Pancreas (tissue), 10 donors: Measurements from ENCODE around the gene KCNN3. TPM values are rescaled to one million over a fixed set of nuclear protein-coding genes. Genes with fewer than 3 reads are reported as not detected.

Experiments
- ATAC-seq, 4 donors: fragments of 200-7000 bp; cut with Tn5 transposase; one replicate each; pipeline versions ENCODE4 v1.8.0 to v1.9.1; 2020; ENCODE audit warnings: mild to moderate bottlenecking in 4 of 4, moderate library complexity in 4 of 4
- DNase-seq, 6 donors: peaks; one replicate each; pipeline ENCODE4 v3.0.0-alpha.2; 2020
- FAIRE-seq: peaks from 2 replicates; lab custom pipeline; 2012; peaks lifted over from hg19 to GRCh38; lab: Jason Lieb, UNC
- H3K27ac ChIP-seq, 4 donors: fragments of 200-600 bp; sonication (generic); 1 replicate in 3 of 4; 2 replicates in 1 of 4; pipeline versions ENCODE4 v1.5.0 to v1.8.0; 2020
- H3K27me3 ChIP-seq, 4 donors: fragments of 200-600 bp; one replicate each; pipeline ENCODE4 v1.8.0; 2021
- H3K36me3 ChIP-seq, 3 donors: fragments of 200-600 bp; sonication (generic) in 1 of 3; one replicate each; pipeline versions ENCODE4 v1.5.0 to v1.8.0; 2020 to 2021
- H3K4me1 ChIP-seq, 3 donors: fragments of 200-600 bp; one replicate each; pipeline ENCODE4 v1.8.0; 2021
- H3K4me3 ChIP-seq, 4 donors: fragments of 200-600 bp; sonication (generic) in 2 of 4; one replicate each; pipeline versions ENCODE4 v1.5.0 to v1.8.0; 2020 to 2021
- H3K9me3 ChIP-seq, 4 donors: fragments of 200-600 bp; one replicate each; pipeline ENCODE4 v1.8.0; 2021
- CTCF ChIP-seq, 4 donors: fragments of 200-600 bp; sonication (generic) in 3 of 4; IDR thresholded peaks; one replicate each; pipeline versions ENCODE4 v1.5.0 to v1.8.0; 2021; ENCODE audit warnings: antibody characterized with exemption in 4 of 4
- WGBS, 2 donors: extraction: QIAGEN DNeasy Blood & Tissue Kit; methylation state at CpG; one replicate each; pipeline ENCODE4 v1.1.7; 2013; 5-methylcytosine and 5-hydroxymethylcytosine counted together
- intact Hi-C, 3 donors: fragments of 100-400 bp; cut with DNase I; formaldehyde crosslinking; loops; one replicate each; pipeline versions ENCODE4 v1.11.1 to v1.14.2; 2022
- polyA plus RNA-seq, 2 donors: library from polyadenylated mRNA; stranded (reverse); fragments of 200-250 nt; gene quantifications; one replicate each; pipeline ENCODE4 v1.2.3, GENCODE V29; 2013
- total RNA-seq, 6 donors: library from RNA; stranded (reverse); fragmentation: NEBNext Ultra II Directional in 4 of 6; extraction: Animal tissue kit (Norgen Biotek cat#: 25700) in 4 of 6; gene quantifications; one replicate each; pipeline versions ENCODE4 v1.2.1 to v1.2.4, GENCODE V29; 2021 to 2023
- donor health status: healthy with polysubstance abuse.
- donor health status: DM: no; HTN: no; CAD: no; lungs with moderate emphysema.
- donor health status: DM: no; HTN: no; CAD: no.
- donor health status: control.
- donor health status: control.
- donor health status: Bipolar disorder and iron deficiency.
- donor health status: DM: yes; HTN: yes; CAD: no.
- donor health status: DM: no; HTN: no; CAD: no.
- donor health status: DM: no; HTN: no; CAD: no.
- donor health status: DM: yes; HTN: yes; CAD: no.

The KCNN3 gene
- total and polyA plus RNA-seq, 8 donors = 0.11 to 1.0 (median 0.33) TPM

DNA sequence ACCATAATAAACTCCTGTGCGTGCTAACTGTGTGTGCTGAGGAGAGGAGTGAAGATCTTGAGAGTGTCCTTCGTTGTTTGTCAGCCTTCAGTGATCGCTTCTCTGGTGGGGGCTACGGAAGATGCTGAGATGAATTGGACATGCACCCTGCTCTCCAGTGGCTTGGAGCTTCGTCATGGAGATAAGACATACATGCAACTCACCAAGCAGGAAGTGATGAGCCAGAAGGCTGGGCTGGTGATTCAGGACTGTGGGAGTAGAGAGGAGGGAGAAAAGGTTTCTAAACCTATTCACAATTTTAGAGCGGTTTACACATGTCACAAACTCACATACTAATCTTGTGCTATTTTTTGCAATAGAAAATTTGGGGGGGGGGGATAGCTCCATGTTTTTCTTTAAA, 133.2 kb downstream of the KCNN3 start:
- Histone ChIP-seq H3K9me3 (no peaks in the 10 kb centered on the region), H3K27me3 (no peaks in the 10 kb centered on the region), H3K27ac (no peak overlapping the region), H3K4me3 (no peak overlapping the region), H3K4me1 (no peaks in the 10 kb centered on the region), H3K36me3 (no peaks in the 10 kb centered on the region)
- DNase-seq (no peak), FAIRE-seq (no peak), ATAC-seq (peak in 2 of 4 donors; percentile 29 to 59)
- intact Hi-C loops = no loop called here
- 57 to 69% methylated on average over 6 of the region's 6 CpGs for WGBS, 2 donors
- TF ChIP-seq CTCF (IDR thresholded peaks at IDR 0.05) = no peak

GRCh38 chr1:154735804-154736168, 134.3 kb downstream of the KCNN3 start:
- ATAC-seq (no peak), DNase-seq (no peak), FAIRE-seq (no peak)
- 80 to 84% methylated on average over 4 of the region's 4 CpGs for WGBS, 2 donors
- Histone ChIP-seq H3K4me1 (no peaks in the 10 kb centered on the region), H3K4me3 (no peak overlapping the region), H3K27me3 (no peaks in the 10 kb centered on the region), H3K9me3 (no peaks in the 10 kb centered on the region), H3K36me3 (no peaks in the 10 kb centered on the region), H3K27ac (no peak overlapping the region)
- no peak for TF ChIP-seq CTCF (IDR thresholded peaks at IDR 0.05)
- intact Hi-C loops = no loop called here

DNA sequence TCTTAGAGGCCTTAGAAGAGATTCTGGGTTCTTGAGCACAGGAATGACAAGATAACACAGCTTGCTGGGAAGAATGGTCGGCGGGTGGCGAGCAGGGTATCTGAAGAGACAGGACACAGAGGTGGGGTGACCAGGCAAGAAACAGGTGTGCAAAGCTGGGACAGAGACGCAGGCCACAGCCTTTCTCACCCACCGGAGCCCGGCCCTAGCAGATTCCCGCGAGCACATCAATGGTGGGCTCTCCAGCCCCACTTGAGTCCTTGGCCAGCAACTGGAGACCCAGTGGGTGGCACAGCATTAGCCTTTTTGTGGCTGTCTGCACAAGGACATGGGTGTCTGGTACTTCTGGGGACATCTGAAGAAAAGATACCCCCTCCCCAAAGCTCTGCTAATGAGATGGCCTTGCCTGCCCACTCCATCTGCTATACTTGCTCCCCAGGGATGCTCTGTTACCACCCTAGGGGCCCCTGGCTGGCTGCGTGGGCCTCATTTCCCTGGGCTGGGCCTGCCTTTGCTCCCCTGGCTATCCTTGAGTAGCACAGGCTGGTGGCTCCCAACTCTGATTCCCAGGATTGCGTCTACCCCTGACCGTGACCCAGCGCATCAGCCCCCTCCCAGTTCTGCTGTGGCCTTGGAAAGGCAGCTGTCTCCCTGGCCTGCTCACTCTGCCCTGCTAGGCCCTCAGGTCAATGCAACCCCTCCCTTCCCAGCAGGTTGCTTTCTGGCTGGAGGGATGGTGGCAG, 134.8 kb downstream of the KCNN3 start:
- no peaks in the 10 kb centered on the region for H3K36me3 ChIP-seq
- H3K4me3 ChIP-seq = no peak overlapping the region
- intact Hi-C loops = no loop called here
- H3K4me1 ChIP-seq = no peaks in the 10 kb centered on the region
- no peak for DNase-seq
- FAIRE-seq = no peak
- WGBS, 2 donors = 90 to 93% methylated on average over 12 of the region's 12 CpGs
- no peak for ATAC-seq
- no peaks in the 10 kb centered on the region for H3K27me3 ChIP-seq
- no peak overlapping the region for H3K27ac ChIP-seq
- no peak for TF ChIP-seq CTCF (IDR thresholded peaks at IDR 0.05)
- H3K9me3 ChIP-seq = no peaks in the 10 kb centered on the region

DNA sequence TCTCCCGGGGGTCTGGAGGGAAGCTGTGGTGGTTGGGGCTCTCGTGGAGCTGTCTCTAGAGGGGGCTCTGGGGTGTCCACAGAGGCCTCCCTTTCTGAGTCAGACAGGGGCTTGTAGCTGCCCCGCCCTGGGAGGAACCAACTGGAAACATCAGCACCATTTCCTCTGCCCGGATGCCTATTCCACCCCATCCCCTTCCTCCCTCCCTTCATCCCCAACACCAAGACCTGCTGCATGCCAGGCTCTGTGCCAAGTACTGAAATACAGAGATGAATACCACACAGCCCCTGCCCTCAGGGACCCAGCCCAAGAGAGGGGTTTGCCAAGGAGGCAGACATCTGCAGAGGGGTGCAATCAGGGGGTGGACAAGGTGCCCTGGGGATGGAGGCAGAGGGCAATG, 136.5 kb downstream of the KCNN3 start:
- H3K27ac ChIP-seq = no peak overlapping the region
- TF ChIP-seq CTCF (IDR thresholded peaks at IDR 0.05) = no peak
- DNase-seq = no peak
- no peaks in the 10 kb centered on the region for H3K27me3 ChIP-seq
- ATAC-seq = no peak
- WGBS, 2 donors = 59 to 71% methylated on average over 4 of the region's 4 CpGs
- no peak overlapping the region for H3K4me3 ChIP-seq
- H3K9me3 ChIP-seq = no peaks in the 10 kb centered on the region
- no peaks in the 10 kb centered on the region for H3K36me3 ChIP-seq
- intact Hi-C loops = no loop called here
- H3K4me1 ChIP-seq = no peaks in the 10 kb centered on the region
- FAIRE-seq = no peak

- no peaks in the 10 kb centered on the region for H3K27me3 ChIP-seq
- no peaks in the 10 kb centered on the region for H3K9me3 ChIP-seq
- WGBS, 2 donors = 32 to 35% methylated on average over 10 of the region's 10 CpGs
- ATAC-seq (peak in 1 of 4 donors; percentile 14), DNase-seq (no peak), FAIRE-seq (no peak)
- no peak for TF ChIP-seq CTCF (IDR thresholded peaks at IDR 0.05)
- H3K27ac ChIP-seq = no peak overlapping the region
- H3K36me3 ChIP-seq = no peaks in the 10 kb centered on the region
- intact Hi-C loops = no loop called here
- H3K4me1 ChIP-seq = no peaks in the 10 kb centered on the region
- no peak overlapping the region for H3K4me3 ChIP-seq
Measured at GRCh38 chr1:154730986-154731489, 139.0 kb downstream of the KCNN3 start.
